Spleen (tissue), 11 donors: ENCODE results near the gene CS. TPM values are rescaled to one million over a fixed set of nuclear protein-coding genes. Genes with fewer than 3 reads are reported as not detected.

Experiments
- DNase-seq: peaks from one replicate; pipeline ENCODE4 v3.0.0-alpha.2; 2020
- H3K27ac ChIP-seq, 8 donors: fragments of 200-600 bp; sonication (generic) in 7 of 8; 1 replicate in 4 of 8; 2 replicates in 4 of 8; pipeline versions ENCODE4 v1.5.0 to v1.8.0; 2016 to 2021; ENCODE audit warnings: inconsistent platforms in 4 of 8, mild to moderate bottlenecking in 4 of 8, moderate library complexity in 1 of 8
- H3K27me3 ChIP-seq, 7 donors: fragments of 200-600 bp; sonication (generic) in 6 of 7; replicated peaks in 1 of 7; 1 replicate in 4 of 7; 2 replicates in 3 of 7; pipeline versions ENCODE4 v1.5.0 to v1.8.0; 2016 to 2021; ENCODE audit warnings: inconsistent platforms in 3 of 7, mild to moderate bottlenecking in 1 of 7
- H3K36me3 ChIP-seq, 6 donors: fragments of 200-600 bp; sonication (generic) in 5 of 6; 1 replicate in 4 of 6; 2 replicates in 2 of 6; pipeline versions ENCODE4 v1.5.0 to v1.8.0; 2016 to 2021; ENCODE audit warnings: inconsistent platforms in 2 of 6
- H3K4me1 ChIP-seq, 6 donors: fragments of 200-600 bp; sonication (generic) in 5 of 6; 1 replicate in 3 of 6; 2 replicates in 3 of 6; pipeline versions ENCODE4 v1.5.0 to v1.8.0; 2016 to 2021; ENCODE audit warnings: inconsistent platforms in 3 of 6
- H3K4me3 ChIP-seq, 8 donors: fragments of 200-600 bp; sonication (generic) in 7 of 8; 1 replicate in 4 of 8; 2 replicates in 4 of 8; pipeline versions ENCODE4 v1.5.0 to v1.8.0; 2016 to 2021; ENCODE audit warnings: inconsistent platforms in 4 of 8, mild to moderate bottlenecking in 4 of 8, moderate library complexity in 2 of 8
- H3K9me3 ChIP-seq, 8 donors: fragments of 200-600 bp; sonication (generic) in 7 of 8; 1 replicate in 4 of 8; 2 replicates in 4 of 8; pipeline versions ENCODE4 v1.5.0 to v1.8.0; 2016 to 2021; ENCODE audit warnings: inconsistent platforms in 4 of 8
- CTCF ChIP-seq, 11 experiments: fragments of 200-600 bp in 7 of 11; fragments of 450-650 bp in 4 of 11; sonication (generic) in 4 of 11; IDR thresholded peaks in 8 of 11; conservative IDR thresholded peaks in 3 of 11; 1 replicate in 7 of 11; 2 replicates in 4 of 11; pipeline versions ENCODE4 v1.4.0 to v1.8.0; 2016 to 2021; ENCODE audit warnings: antibody characterized with exemption in 11 of 11, inconsistent platforms in 4 of 11, mild to moderate bottlenecking in 1 of 11
- POLR2A ChIP-seq, 3 donors: fragments of 450-650 bp; IDR thresholded peaks; one replicate each; pipeline ENCODE4 v1.5.1; 2017; ENCODE audit warnings: antibody characterized with exemption in 3 of 3, mild to moderate bottlenecking in 1 of 3
- POLR2AphosphoS5 ChIP-seq, 3 donors: sonication (generic); formaldehyde crosslinking; IDR thresholded peaks; one replicate each; pipeline ENCODE4 v1.5.1; 2017; ENCODE audit warnings: antibody characterized with exemption in 3 of 3
- WGBS, 5 donors: extraction: QIAGEN DNeasy Blood & Tissue Kit in 3 of 5; methylation state at CpG; one replicate each; pipeline versions ENCODE4 v1.1.5 to v1.1.7; 2013 to 2018; 5-methylcytosine and 5-hydroxymethylcytosine counted together
- intact Hi-C: fragments of 100-400 bp; cut with DNase I; formaldehyde crosslinking; loops from one replicate; pipeline ENCODE4 v1.15.0; 2023; ENCODE audit warnings: low total_unique reads
- polyA plus RNA-seq, 3 donors: library from polyadenylated mRNA; stranded (reverse); fragments of 200-250 nt; gene quantifications; one replicate each; pipeline ENCODE4 v1.2.1, GENCODE V29; 2013
- total RNA-seq, 7 donors: library from RNA; depleted of rRNA in 3 of 7; stranded (reverse); fragments of >200 nt in 3 of 7; fragmentation: NEBNext Ultra II Directional in 4 of 7; extraction: Animal tissue kit (Norgen Biotek cat#: 25700) in 4 of 7; gene quantifications; one replicate each; pipeline versions ENCODE4 v1.1.0 to v1.2.1, GENCODE V29; 2016 to 2021
- donor health status: healthy with polysubstance abuse.
- donor health status: DM: no; HTN: no; CAD: no; lungs with moderate emphysema.
- donor health status: DM: no; HTN: no; CAD: no.
- donor health status: Bipolar disorder and iron deficiency.
- donor health status: healthy.
- donor health status: DM: no; HTN: no; CAD: no.
- donor health status: DM: yes; HTN: yes; CAD: no.

The CS gene
- total and polyA plus RNA-seq, 10 donors = 35.6 to 141 (median 125) TPM

- TF ChIP-seq CTCF (IDR thresholded peaks at IDR 0.05 in 8 of 11, conservative IDR thresholded peaks at IDR 0.05 in 3 of 11) (no peak), POLR2AphosphoS5 (IDR thresholded peaks at IDR 0.05) (peak in 1 of 3 donors; percentile 42)
- H3K36me3 ChIP-seq = peaks cover 9 to 87% (median 79%) of the 10 kb centered on the region in 6 donors
- intact Hi-C loops = loop anchor here (10.0 kb wide), 1 partner anchor 58 kb away; no protein-coding TSS in a partner anchor
- H3K27ac ChIP-seq = no peak overlapping the region
- 91 to 99% (median 97%) methylated on average over 8 to 11 of the region's 11 CpGs for WGBS, 5 donors
- no peak for DNase-seq
- H3K27me3 ChIP-seq = no peaks in the 10 kb centered on the region
- H3K9me3 ChIP-seq = no peaks in the 10 kb centered on the region
- no peak overlapping the region for H3K4me3 ChIP-seq
- H3K4me1 ChIP-seq = peaks cover 14 to 24% (median 19%) of the 10 kb centered on the region in 6 donors
Measured at GRCh38 chr12:56253091-56253490, 47.0 kb downstream of the CS start.

- H3K27ac ChIP-seq = no peak overlapping the region
- no peaks in the 10 kb centered on the region for H3K9me3 ChIP-seq
- no peak for TF ChIP-seq CTCF (IDR thresholded peaks at IDR 0.05 in 8 of 11, conservative IDR thresholded peaks at IDR 0.05 in 3 of 11)
- no peak for TF ChIP-seq POLR2AphosphoS5 (IDR thresholded peaks at IDR 0.05)
- TF ChIP-seq POLR2A (IDR thresholded peaks at IDR 0.05) = no peak
- no peak for DNase-seq
- H3K4me3 ChIP-seq = no peak overlapping the region
- H3K4me1 ChIP-seq = peaks cover 14 to 21% (median 19%) of the 10 kb centered on the region in 6 donors
- intact Hi-C loops = loop anchor here (10.0 kb wide), 1 partner anchor 58 kb away; no protein-coding TSS in a partner anchor
- 94 to 100% (median 96%) methylated on average over 3 of the region's 3 CpGs for WGBS, 5 donors
- no peaks in the 10 kb centered on the region for H3K27me3 ChIP-seq
- peaks cover 11 to 92% (median 83%) of the 10 kb centered on the region in 6 donors for H3K36me3 ChIP-seq
Measured at GRCh38 chr12:56252649-56253048, 47.5 kb downstream of the CS start.

GRCh38 chr12:56248711-56249110, 51.4 kb downstream of the CS start:
- DNase-seq = no peak
- H3K36me3 ChIP-seq = peaks cover 17 to 100% (median 99%) of the 10 kb centered on the region in 6 donors
- WGBS, 5 donors = 90 to 98% (median 95%) methylated on average over 7 to 8 of the region's 8 CpGs

DNA sequence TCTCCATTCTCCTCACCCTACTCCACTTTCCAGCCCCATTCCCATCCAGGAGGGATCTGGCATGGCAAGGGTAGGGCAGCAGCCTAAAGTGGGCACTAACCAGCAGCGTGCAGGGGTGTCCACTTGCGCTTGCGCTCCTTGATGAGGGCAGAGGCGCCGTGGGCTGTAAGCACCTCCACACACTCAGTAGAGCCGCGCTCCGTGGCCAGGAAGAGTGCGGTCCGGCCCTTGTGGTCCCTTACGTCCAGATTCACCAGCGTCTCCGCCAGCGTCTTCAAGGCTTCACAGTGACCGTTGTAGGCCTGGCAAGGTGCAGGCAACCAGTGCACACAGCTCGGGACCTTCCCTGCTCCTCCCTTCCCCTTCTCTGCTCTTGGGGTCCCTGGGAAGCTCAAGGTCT, 52.2 kb downstream of the CS start:
- intact Hi-C loops = no loop called here
- Histone ChIP-seq H3K27ac (no peak overlapping the region), H3K36me3 (peaks cover 14 to 100% (median 99%) of the 10 kb centered on the region in 6 donors), H3K27me3 (no peaks in the 10 kb centered on the region), H3K4me1 (peaks cover 0 to 17% (median 0%) of the 10 kb centered on the region in 6 donors), H3K9me3 (no peaks in the 10 kb centered on the region), H3K4me3 (no peak overlapping the region)
- no peak for TF ChIP-seq POLR2A (IDR thresholded peaks at IDR 0.05)
- TF ChIP-seq CTCF (IDR thresholded peaks at IDR 0.05 in 8 of 11, conservative IDR thresholded peaks at IDR 0.05 in 3 of 11) = no peak
- peak in 1 of 3 donors; percentile 43 for TF ChIP-seq POLR2AphosphoS5 (IDR thresholded peaks at IDR 0.05)
- WGBS, 5 donors = 94 to 97% (median 96%) methylated on average over 16 of the region's 16 CpGs
- no peak for DNase-seq

More at GRCh38 chr12:56248711-56249110, 51.4 kb downstream of the CS start:
- Histone ChIP-seq H3K4me1 (peaks cover 0 to 10% (median 0%) of the 10 kb centered on the region in 6 donors), H3K4me3 (no peak overlapping the region), H3K27me3 (no peaks in the 10 kb centered on the region), H3K9me3 (no peaks in the 10 kb centered on the region), H3K27ac (no peak overlapping the region)
- no peak for TF ChIP-seq CTCF (IDR thresholded peaks at IDR 0.05 in 8 of 11, conservative IDR thresholded peaks at IDR 0.05 in 3 of 11)
- peak in 1 of 3 donors; percentile 16 for TF ChIP-seq POLR2AphosphoS5 (IDR thresholded peaks at IDR 0.05)
- intact Hi-C loops = no loop called here
